Measurements from ENCODE around the gene MYOM1.

Gene MYOM1

GRCh38 chr18:3114451-3114850 lies 105.3 kb downstream of the MYOM1 start:
- DNase-seq, result no peak

GRCh38 chr18:3114026-3114425 lies 105.7 kb downstream of the MYOM1 start:
- no peak for DNase-seq

DNA sequence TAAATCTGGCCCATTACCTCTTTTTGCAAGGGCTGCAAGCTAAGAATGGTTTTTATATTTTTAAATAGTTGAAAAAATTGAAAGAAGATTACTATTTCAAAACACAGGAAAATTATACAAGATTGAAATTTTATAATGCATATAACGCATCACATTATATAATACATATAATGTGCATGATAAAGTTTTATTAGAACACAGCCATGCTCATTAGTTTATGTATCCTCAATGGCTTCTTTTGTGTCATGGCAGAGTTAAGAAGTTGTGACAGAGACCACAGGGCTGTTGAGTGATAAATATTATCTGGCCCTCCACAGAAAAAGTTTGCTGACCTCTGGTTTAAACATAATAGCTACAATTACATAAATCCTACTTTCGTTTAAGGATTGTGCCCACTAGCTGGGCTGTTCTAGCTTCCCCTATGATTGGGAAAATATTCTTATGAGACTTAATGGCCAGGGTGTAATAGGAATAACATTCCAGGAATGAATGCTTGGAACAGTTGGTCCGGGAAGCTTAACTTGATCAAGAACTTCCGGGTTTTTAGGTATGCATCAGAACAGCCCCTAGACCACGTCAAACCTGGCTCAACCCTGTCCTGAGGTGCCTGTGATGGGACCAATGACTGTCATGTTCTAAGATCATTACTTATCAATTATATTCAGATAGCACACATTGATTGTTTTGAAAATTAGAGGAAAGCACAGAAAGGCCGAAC lies 108.1 kb downstream of the MYOM1 start:
- DNase-seq, result no peak

DNA sequence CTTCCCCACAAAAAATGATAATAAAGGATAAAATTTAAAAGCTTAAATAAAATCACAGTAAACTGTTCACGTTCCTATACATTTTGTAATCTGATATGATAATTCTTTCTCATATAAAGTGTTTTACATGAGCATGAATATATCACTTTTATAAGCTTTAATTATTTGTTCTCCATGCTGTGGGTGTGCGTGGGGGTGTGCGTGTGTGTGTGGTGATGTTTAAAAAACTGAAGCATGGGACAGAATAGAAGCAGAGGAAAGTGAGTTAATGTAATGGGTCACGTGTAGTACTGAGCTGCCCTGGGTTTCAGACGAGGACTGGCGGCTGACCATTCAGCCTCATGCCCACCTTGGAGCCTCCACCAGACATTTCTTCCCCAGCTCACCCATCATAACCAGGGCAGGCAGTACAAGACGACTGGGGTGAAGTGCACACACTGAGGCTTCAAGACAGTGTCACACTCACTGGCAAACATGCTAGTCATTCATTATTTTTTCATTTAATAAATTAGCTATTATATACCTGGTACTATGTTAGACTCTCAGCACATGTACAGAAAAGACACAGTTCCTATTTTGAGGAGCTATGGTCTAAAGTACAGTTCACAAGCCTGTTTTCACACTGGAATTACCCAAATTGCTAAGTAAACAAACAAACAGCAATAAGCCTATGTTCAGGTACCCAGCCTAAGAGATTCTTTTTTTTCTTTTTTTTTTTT lies 109.6 kb downstream of the MYOM1 start:
- DNase-seq, result no peak

- no peak for DNase-seq
Measured at GRCh38 chr18:3107740-3108151, 112.0 kb downstream of the MYOM1 start.

DNA sequence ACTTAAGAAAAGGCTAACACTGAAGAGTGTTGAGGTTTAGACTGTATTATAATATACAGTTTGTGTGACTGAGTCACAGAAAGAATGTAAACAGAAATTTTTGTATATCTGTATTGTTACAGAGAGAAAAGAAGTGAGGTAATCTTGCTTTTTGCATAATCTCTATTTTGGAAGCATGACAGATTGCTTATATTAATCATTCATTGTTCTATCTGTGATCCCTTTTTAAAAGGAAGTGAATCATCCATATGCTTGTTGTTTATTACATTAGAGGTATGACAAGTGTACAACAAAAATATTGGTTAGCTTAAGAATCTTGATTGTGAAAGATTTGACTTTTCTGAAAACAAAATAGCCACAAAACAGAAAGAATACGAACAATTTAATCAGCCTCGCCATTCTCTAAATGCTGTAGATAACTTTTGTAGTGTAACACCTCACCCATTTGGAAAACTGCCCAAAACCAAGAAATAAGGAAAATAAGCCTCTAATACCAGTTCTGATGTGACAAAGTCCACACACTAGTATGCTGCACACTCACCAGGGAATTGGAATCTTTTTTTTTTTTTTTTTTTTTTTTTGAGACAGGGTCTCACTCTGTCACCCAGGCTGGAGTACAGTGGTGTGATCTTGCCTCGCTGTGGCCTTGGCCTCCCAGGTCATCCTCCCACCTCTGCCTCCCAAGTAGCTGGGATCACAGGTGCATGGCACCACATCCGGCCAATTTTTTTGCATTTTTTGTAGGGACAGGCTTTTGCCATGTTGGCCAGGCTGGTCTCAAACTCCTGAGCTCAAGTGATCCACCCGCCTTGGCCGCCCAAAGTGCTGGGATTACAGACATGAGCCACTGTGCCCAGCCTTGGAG lies 115.3 kb downstream of the MYOM1 start:
- no peak for DNase-seq

DNA sequence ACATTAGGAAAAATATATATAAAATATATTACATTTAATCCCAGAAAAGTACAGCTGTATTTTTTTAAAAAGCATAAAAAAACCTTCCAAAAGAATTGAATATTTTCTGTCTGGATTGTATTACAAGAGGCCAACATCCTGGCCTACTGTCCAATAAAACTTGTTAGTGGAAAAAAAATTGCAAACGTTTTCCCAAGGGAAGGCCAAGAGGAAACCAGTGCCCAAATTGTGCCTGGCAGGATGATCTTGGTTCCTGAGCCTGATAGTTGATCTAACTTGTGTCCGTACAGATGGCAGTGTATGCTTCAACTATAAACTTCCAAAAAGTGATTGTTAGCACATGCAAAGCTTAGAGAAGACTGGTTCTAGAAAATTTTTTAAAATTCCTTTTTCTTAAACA lies 116.2 kb downstream of the MYOM1 start:
- DNase-seq, result no peak

- no peak for DNase-seq
Measured at GRCh38 chr18:3102983-3103382, 116.8 kb downstream of the MYOM1 start.

GRCh38 chr18:3100498-3101132 lies 119.2 kb downstream of the MYOM1 start:
- DNase-seq, result no peak

DNA sequence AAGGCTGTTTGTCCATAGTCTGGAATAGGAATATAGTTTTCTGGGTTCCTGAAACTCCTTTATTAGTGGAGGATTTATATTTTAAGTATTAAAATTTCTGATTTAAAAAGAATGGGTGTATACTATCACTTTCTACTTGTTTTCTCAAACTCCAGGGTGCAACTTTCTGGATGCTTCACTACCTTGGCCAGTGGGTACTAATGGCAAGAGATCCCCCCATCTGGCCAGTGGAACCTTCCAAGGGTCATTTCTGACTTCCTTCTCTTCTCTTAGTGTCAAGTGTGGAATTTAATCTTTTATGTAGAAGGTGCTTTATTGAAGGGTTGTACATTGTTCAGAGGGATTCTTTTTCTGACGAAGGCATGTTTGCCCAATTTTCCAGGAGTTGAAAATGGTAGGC lies 120.4 kb downstream of the MYOM1 start:
- DNase-seq, result no peak

DNA sequence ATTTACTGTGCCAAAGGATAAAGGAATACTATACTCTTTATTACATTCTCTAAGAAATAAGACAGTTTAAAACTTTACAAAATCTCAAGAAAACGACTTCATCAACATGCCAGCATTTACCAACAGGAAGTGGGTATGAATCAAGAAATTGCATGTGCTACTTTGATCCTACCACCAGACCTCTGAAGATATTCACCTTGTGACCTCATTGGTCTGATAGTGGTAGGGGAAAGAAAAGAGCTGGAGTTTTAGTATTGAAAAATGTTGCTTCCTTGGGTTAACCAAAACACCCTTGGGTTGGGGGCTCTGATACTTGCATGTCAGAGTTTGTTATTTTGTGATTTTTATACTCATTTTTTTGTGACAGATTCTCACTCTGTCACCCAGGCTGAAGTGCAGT lies 122.7 kb downstream of the MYOM1 start:
- DNase-seq, result no peak

GRCh38 chr18:3095921-3096320 lies 123.8 kb downstream of the MYOM1 start:
- DNase-seq, result no peak

DNA sequence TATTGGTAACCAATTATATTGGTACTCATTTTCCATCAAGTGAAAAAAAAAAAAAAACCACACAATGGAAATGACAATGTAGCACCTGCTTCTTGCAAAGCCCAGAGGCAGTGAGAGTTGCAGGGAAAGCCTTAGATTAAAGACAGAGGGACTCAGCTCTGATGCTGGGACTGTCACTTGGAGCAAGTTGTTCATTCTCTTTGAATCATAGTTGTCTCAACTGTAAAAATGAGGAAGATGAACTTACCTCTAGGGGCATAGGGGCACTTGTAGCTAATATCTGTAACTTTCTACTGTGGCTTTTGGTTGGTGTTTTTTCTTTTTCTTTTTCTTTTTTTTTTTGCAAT lies 125.5 kb downstream of the MYOM1 start:
- no peak for DNase-seq

- no peak for DNase-seq
Measured at GRCh38 chr18:3093624-3094337, 126.0 kb downstream of the MYOM1 start.

- no peak for DNase-seq
Measured at GRCh38 chr18:3092727-3093126, 127.0 kb downstream of the MYOM1 start.

DNA sequence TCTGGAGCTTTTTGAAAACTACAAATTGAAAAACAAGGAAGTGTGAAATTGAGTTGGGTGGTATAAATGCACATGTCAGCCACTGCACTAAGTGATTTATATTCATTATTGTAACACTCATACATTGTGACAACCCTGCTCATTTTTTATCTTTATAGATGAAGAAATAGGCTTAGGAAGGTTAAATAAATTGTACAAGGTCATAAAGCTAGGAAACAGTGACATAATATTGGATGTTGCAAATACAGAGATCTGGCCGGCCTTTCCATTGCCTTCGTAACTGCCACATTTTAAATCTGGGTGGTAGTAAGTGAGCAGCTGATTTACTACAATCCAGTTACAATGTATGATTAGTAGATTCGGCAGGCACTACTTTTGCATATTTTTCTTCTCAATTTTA lies 130.2 kb downstream of the MYOM1 start:
- no peak for DNase-seq

DNA sequence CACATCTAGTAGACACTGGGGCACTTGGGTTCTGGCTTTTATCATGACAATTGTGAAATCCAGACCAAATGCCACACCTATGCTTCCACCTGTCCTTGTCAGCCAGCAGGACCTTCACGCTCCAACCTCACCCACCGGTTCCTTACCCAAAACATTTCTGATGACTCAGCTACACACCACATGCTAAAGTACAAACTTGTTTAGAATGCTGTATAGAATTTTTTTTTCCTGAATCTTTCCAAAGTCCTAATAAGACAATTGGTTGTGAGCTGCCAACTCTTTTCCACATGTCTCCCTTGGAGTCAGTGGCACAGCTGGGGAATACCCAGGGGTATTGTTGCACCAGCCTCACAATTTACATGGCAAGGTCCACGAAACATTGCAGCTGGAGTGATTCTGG lies 131.3 kb downstream of the MYOM1 start:
- DNase-seq, result no peak

DNA sequence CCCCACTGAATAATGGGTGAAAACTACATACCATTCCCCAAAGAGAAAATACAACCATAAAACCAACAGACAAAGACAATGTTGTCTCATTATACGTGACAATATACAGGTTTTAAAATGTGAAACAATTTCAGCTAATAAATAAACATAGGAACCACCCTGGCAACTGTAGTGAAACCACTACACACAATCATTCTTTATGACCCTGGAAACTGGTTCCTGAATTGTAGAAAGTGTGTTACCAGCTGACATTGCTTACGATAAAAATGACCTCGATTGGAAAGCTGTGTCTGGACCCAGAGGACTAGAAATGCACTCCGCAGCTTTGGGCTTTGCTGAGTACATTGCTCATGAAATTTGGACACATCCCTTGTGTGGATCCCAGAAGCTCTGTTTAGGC lies 132.9 kb downstream of the MYOM1 start:
- no peak for DNase-seq

DNA sequence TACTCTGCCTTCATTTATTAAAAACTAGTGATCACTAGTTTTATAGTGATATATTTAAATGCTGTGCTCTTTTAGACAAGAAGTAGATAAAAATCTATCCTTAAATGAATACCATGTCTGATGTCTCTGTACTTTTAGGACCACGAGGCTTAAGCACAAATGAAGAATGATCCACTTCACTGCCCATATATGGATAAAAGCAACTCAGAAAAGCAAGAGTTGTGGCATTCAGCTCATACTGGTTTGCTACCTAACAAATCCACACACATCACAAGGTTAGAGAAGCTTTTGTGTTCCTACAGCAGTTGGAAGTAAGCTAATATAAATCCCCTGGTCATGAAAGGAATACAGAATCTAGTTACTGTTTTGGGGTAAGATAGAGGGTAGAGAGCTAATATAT lies 134.2 kb downstream of the MYOM1 start:
- DNase-seq, result no peak

DNA sequence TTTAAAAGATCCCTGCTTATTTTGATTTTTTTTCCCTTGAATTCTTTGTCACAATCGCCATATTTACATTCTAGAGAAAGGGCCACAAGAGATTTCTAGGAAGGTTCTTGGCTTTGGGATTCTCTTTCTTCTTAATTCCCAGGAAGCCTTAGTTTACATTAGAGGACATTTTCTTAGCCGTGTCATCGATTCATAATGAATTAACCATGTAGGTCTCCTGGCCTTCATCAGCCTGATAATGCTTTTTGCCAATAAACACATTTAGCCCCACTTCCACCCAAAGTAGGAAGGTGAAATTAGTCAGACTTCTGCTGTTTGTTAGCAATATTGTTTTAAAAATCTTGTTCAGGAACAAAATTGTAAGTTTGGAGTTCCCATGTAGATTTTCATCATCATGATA lies 135.6 kb downstream of the MYOM1 start:
- DNase-seq, result no peak

- no peak for DNase-seq
Measured at GRCh38 chr18:3083766-3084165, 136.0 kb downstream of the MYOM1 start.

DNA sequence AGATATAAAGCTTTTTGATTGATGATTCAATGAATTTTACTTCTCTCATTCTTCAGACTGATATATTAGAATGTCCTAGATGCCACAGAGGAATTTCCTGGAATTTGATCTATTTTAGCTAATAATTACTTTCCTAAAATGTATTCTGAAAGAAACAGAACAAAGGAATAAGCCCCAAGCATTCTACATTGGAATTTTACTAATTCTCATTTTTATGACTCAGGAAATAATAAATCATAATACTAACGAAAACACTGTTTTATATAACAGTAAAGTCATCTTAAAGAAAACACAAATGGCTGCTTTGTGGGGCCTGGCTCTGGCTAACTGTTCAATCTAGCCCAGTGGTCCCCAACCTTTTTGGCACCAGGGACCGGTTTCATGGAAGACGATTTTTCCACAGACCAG lies 138.2 kb downstream of the MYOM1 start:
- no peak for DNase-seq

DNA sequence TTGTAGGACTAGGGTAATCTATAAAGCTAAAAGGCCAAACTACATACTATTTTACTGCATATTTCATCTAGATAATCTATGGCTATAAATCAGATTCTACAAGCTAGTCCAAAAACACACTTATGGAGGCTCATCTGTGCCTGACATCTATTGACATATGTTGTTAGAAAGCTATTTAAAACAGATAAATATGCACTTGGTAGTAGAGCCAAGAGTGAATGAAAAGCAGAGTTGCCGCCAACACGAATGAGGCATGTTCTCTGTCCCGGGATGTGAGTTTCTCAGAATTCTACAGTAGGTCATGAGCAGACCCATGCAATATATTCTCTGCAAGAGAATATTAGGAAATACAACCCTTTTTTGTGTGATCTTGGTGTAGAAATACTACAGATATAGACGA lies 140.1 kb downstream of the MYOM1 start:
- DNase-seq, result no peak

Measured in activated effector memory CD4-positive, alpha-beta T cell treated with anti-CD3 and anti-CD28 coated beads, Interleukin-2, amount 50 U/mL, for 16 hours (primary cell).